ENCODE results near the gene KCNMA1. TPM values are rescaled to one million over a fixed set of nuclear protein-coding genes. Genes with fewer than 3 reads are reported as not detected.

KCNMA1 gene
- total and polyA plus RNA-seq, 9 of the 15 experiments (the other 6 are each of a cell fraction or from before 2014, with no cell fraction given) = 0.01 to 0.95 (median 0.15) TPM; not detected in 4

- TF ChIP-seq NR4A1 (CRISPR knock-in tag; IDR thresholded peaks at IDR 0.05) = no peak
- TF ChIP-seq NR4A1 (tag; IDR thresholded peaks at IDR 0.05) = no peak
- TF ChIP-seq, protein P1, sequence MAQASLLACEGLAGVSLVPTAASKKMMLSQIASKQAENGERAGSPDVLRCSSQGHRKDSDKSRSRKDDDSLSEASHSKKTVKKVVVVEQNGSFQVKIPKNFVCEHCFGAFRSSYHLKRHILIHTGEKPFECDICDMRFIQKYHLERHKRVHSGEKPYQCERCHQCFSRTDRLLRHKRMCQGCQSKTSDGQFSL (CRISPR knock-in tag; IDR thresholded peaks at IDR 0.05) = no peak
- TF ChIP-seq, protein P1 (tag; IDR thresholded peaks at IDR 0.05) = no peak
- TF ChIP-seq ZNF12 (CRISPR knock-in tag; IDR thresholded peaks at IDR 0.05) = no peak
- no peak for TF ChIP-seq ZNF324 (CRISPR knock-in tag; IDR thresholded peaks at IDR 0.05)
These were observed 244.8 kb downstream of the KCNMA1 start (continued) for GRCh38 chr10:77392851-77393250.

DNA sequence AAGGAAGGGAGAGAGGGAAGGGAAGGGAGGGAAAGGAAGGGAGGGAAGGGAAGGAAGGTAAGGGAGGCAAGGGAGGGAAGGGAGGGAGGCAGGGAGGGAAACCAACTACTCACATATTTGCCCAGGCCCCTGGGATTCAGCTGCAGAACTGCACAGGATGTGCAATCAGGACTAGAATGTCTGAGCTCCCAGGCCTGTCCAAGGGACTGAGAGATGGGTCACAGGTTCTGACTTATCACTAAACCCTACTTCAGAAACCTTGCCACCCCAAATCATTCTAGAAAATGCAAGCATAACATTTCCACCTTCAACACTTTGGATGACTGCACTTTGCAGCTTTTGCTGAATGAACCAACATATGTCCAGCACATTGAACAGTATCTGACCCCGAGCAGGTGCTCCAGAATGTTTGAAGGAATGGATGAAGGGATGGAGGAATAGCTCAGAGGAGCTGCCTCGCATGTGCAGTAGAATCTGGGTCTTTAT is 245.3 kb downstream of the KCNMA1 start:
- H3K4me2 ChIP-seq (ENCODE audit: insufficient read depth, low read length) = no peak overlapping the region
- peaks cover 0 to 2% of the 10 kb centered on the region in 2 experiments; a peak in 1 of 5 replicates for H3K27me3 ChIP-seq (ENCODE audit: control insufficient read depth in 2 of 2, insufficient read depth in 2 of 2, low read length in 2 of 2)
- no TSS peak for BruUV-seq (replicated peaks)
- H3K9me3 ChIP-seq (replicated peaks; ENCODE audit: control insufficient read depth, insufficient read depth, low read depth, low read length) = no peaks in the 10 kb centered on the region
- no peak for FAIRE-seq
- WGBS (ENCODE audit: insufficient coverage, low coverage, missing lambda C conversion rate) = 0% methylated on average over 2 of the region's 2 CpGs
- no peaks in the 10 kb centered on the region for H3K36me3 ChIP-seq (ENCODE audit: control insufficient read depth, insufficient read depth, low read length)
- TF ChIP-seq GABPB1 (CRISPR knock-in tag; IDR thresholded peaks at IDR 0.05) (no peak), PCBP1 (IDR thresholded peaks at IDR 0.05; ENCODE audit: low read depth, low read length, poor library complexity, severe bottlenecking) (peak; percentile 64), HNRNPK (IDR thresholded peaks at IDR 0.05; ENCODE audit: low read depth, low read length, poor library complexity, severe bottlenecking) (peak; percentile 33), JUN (IDR thresholded peaks at IDR 0.05; ENCODE audit: borderline replicate concordance, low read depth, low read length) (no peak), JUN (CRISPR knock-in tag; IDR thresholded peaks at IDR 0.05; ENCODE audit: borderline replicate concordance) (no peak), ZNF512 (tag; IDR thresholded peaks at IDR 0.05) (peak; percentile 47; the same call in 1 of the 2 replicates), MCM5 (IDR thresholded peaks at IDR 0.05; ENCODE audit: low read depth) (no peak), ZC3H4 (CRISPR knock-in tag; IDR thresholded peaks at IDR 0.05; ENCODE audit: borderline replicate concordance) (no peak), XRCC5 (IDR thresholded peaks at IDR 0.05; ENCODE audit: low read depth, low read length) (no peak), PCBP2 (IDR thresholded peaks at IDR 0.05; ENCODE audit: low read depth, low read length, poor library complexity, severe bottlenecking) (peak; percentile 41)
- no peak overlapping the region for H3K27ac ChIP-seq (ENCODE audit: extremely low read depth, low read depth, low read length)
- no peak; the same call in 2 of the 3 replicates for ATAC-seq
- no peak overlapping the region for H3K4me3 ChIP-seq
- H3K9me1 ChIP-seq (ENCODE audit: control insufficient read depth, insufficient read depth, low read length) = no peaks in the 10 kb centered on the region
- intact Hi-C loops (cut with micrococcal nuclease) = loop anchor here (1.0 kb wide), 1 partner anchor 249 kb away; no protein-coding TSS in a partner anchor
- POLR2A ChIA-PET = no interaction called here
- in situ Hi-C loops (cut with MboI) = loop anchor here (25.0 kb wide), 1 partner anchor 245 kb away; the partner anchor contains the start of gene KCNMA1
- no peak overlapping the region for H2AFZ ChIP-seq (ENCODE audit: low read depth, low read length)
- 0 out of 2 replicates have a peak, but pooled peaks cover 4% of the 10 kb centered on the region for H4K20me1 ChIP-seq (replicated peaks; ENCODE audit: control insufficient read depth, insufficient read depth, low read length)
- no peak for DNase-seq (ENCODE audit: extremely low read depth in 1 of 4, low spot score in 3 of 4)
- H3K9ac ChIP-seq (ENCODE audit: insufficient read depth in 1 of 2, low read depth in 2 of 2, low read length in 2 of 2) = no peak overlapping the region
- H3K79me2 ChIP-seq (ENCODE audit: control insufficient read depth, insufficient read depth, low read length) = no peaks in the 10 kb centered on the region
- CTCF ChIA-PET (ENCODE audit: low intra/inter-chr PET ratio) = interaction anchor here (1.5 to 2.2 kb wide), 3 partner anchors 249 to 364 kb away, joined by 5 to 11 read pairs (median 8); no protein-coding TSS in a partner anchor
- H3K4me1 ChIP-seq (replicated peaks in 1 of 2; ENCODE audit: control insufficient read depth in 2 of 2, insufficient read depth in 2 of 2, low read length in 2 of 2) = no peaks in the 10 kb centered on the region
